ENCODE data around the gene OFD1. TPM values are rescaled to one million over a fixed set of nuclear protein-coding genes. Genes with fewer than 3 reads are reported as not detected.
A peak's percentile ranks its signal among the peaks of the same experiment; 100 is the strongest.

The OFD1 gene
- total and polyA plus RNA-seq, 12 donors = 7.6 to 51.5 (median 9.2) TPM

DNA sequence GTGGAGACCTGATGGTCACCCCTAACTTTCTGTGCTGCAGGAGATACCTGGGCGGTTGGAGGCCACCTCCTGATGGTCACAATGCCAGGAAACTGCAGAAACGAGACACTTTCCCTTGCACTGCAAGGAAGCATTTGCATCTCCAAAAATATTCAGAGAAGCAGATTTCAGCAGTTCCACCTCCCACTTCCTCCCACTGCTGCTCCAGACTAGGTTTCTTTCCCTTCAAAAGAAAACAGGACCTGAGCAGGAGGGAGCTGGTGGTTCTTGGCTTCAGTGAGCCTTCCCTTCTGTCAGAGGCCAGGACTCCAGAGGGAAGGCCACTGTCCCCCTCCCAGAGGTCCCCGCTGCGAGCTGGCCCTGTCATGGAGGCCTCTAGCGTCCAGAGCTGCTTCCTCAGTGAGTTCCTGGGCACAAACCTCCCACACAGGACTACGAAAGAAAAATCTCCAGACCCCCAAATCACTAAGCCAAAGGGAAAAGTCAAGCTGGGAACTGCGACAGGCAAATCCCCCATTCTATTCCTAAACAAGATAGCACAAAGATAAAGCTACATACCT is 46.4 kb downstream of the OFD1 start:
- Histone ChIP-seq H3K27ac (no peak overlapping the region), H3K4me3 (no peak overlapping the region), H3K4me1 (peaks cover 0 to 4% (median 0%) of the 10 kb centered on the region in 9 donors), H3K36me3 (peaks cover 0 to 7% (median 0%) of the 10 kb centered on the region in 9 donors), H3K9me3 (no peaks in the 10 kb centered on the region), H3K27me3 (peaks cover 0 to 9% (median 0%) of the 10 kb centered on the region in 7 donors)
- intact Hi-C loops (cut with DNase I) = no loop called here
- ATAC-seq (no peak), DNase-seq (no peak)
- TF ChIP-seq CTCF (IDR thresholded peaks at IDR 0.05) = no peak
- 55 to 60% methylated on average over 7 of the region's 7 CpGs for WGBS, 2 donors

GRCh38 chrX:13786048-13786447 is 51.5 kb downstream of the OFD1 start:
- H3K36me3 ChIP-seq = no peaks in the 10 kb centered on the region
- H3K27me3 ChIP-seq = peaks cover 0 to 11% (median 0%) of the 10 kb centered on the region in 7 donors
- H3K4me3 ChIP-seq = no peak overlapping the region
- no peaks in the 10 kb centered on the region for H3K9me3 ChIP-seq
- WGBS, 2 donors = 83 to 84% methylated on average over 8 of the region's 8 CpGs
- no peak overlapping the region for H3K27ac ChIP-seq
- no peak for ATAC-seq
- no peak for TF ChIP-seq CTCF (IDR thresholded peaks at IDR 0.05)
- no peaks in the 10 kb centered on the region for H3K4me1 ChIP-seq
- intact Hi-C loops (cut with DNase I) = no loop called here
- no peak for DNase-seq

GRCh38 chrX:13790206-13791131 is 55.9 kb downstream of the OFD1 start:
- Histone ChIP-seq H3K36me3 (no peaks in the 10 kb centered on the region), H3K27me3 (peaks cover 0 to 5% (median 0%) of the 10 kb centered on the region in 7 donors), H3K27ac (peak overlapping the region in 1 of 10 donors; percentile 29), H3K4me1 (no peaks in the 10 kb centered on the region), H3K4me3 (no peak overlapping the region), H3K9me3 (no peaks in the 10 kb centered on the region)
- TF ChIP-seq CTCF (IDR thresholded peaks at IDR 0.05) = no peak
- DNase-seq (no peak), ATAC-seq (peak in 1 of 8 donors; percentile 61)
- 71 to 81% methylated on average over 6 of the region's 6 CpGs for WGBS, 2 donors
- intact Hi-C loops (cut with DNase I) = no loop called here

DNA sequence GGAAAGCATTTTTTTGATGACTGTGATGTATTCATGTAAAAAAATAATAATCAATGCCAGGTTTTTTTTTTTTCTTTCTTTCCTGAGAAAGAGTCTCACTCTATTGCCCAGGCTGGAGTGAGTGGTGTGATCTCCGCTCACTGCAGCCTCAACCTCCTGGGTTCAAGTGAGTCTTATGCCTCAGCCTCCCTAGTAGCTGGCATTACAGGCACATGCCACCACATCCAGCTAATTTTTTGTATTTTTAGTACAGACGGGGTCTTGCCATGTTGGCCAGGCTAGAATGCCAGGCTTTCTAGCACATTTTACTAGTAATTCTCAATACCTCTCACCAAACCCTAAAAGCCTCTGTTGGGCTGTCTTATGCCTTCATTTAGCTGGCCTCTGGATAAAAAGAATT is 56.6 kb downstream of the OFD1 start:
- ATAC-seq (no peak), DNase-seq (no peak)
- TF ChIP-seq CTCF (IDR thresholded peaks at IDR 0.05) = no peak
- Histone ChIP-seq H3K9me3 (no peaks in the 10 kb centered on the region), H3K36me3 (no peaks in the 10 kb centered on the region), H3K27me3 (no peaks in the 10 kb centered on the region), H3K4me1 (no peaks in the 10 kb centered on the region), H3K4me3 (no peak overlapping the region), H3K27ac (peak overlapping the region in 1 of 10 donors; percentile 29)
- 93% methylated on average over 2 of the region's 2 CpGs for WGBS, 2 donors
- intact Hi-C loops (cut with DNase I) = no loop called here
